GM21528 (cell line): ENCODE data around the gene BCKDHB.
"Not testable (repeated sequence)": the region's sequence is repeated elsewhere in the genome, so short reads cannot be mapped to it uniquely, and the experiment has no call there.

Experiments used
- ATAC-seq: cut with Tn5 transposase; IDR thresholded peaks from one replicate; pipeline ENCODE4 v1.9.1; 2021; ENCODE audit warnings: mild to moderate bottlenecking, moderate library complexity; ENCODE audit not compliant: unreplicated experiment, low FRiP score

BCKDHB gene

GRCh38 chr6:80106418-80107235 lies at the start of gene BCKDHB:
Gene BCKDHB (plus strand): TSS chr6:80106671. CDS start chr6:80106694, 23 bp downstream.
- ATAC-seq, result peak; percentile 99

DNA sequence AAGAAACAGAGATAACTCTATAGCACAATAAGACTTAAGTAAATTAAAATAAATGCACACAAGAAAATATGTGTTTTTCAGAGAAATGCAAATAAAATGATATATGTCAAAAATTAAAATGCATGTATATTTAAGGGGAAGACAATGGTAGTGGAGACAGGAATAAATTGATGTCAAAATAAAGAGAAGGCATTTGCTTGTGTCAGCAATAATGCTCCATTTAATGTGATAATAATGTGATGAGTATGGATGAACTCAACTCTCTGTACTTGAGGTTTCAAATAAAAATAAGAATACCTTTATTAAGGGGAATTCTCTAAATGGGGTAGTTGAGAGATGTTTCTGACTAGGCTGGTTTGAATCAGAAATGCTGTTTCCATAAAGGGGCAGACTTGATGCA lies 45.7 kb upstream of the BCKDHB start:
- ATAC-seq, result no peak

GRCh38 chr6:80068146-80068545 lies 38.3 kb upstream of the BCKDHB start:
- ATAC-seq, result not testable (repeated sequence)

GRCh38 chr6:80070431-80070830 lies 36.0 kb upstream of the BCKDHB start:
- ATAC-seq, result not testable (repeated sequence)

DNA sequence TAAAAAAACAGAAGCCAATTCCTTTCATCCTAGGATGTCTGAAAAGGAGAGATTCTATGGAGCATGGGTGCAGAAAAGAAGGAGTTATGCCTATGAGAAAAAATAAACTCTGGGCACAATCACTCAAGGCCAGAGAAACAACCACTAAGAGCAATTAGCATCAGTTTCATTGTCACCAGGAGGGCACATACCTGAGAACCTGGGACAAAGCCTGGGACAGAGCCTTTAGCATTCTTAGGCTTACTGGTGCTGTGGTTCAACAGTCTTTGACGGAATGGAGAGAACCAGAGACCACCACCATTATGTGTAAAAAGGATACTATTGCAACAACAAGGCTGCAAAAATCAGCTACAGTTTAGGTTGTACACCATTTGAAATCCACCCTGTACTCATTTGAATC lies 29.4 kb upstream of the BCKDHB start:
- ATAC-seq, result no peak

DNA sequence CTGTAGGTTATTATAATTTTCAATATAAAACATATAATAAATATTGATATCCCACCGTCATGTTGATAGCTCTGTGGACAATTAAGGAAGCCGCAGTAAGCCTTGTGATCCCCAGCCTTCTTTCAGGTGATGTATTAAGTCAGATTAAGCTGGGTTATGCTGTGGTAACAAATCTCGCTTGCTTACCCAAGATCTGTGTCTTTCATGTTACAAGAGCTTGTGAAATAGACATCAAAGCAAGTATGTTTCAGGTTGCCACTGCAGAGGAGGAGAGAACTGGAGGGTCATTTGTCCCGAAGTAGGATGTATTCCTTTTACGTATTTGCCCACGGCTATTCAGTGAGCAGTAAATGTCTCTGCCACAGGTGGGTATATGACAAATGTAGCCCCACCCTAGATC lies 17.8 kb upstream of the BCKDHB start:
- no peak for ATAC-seq

- no peak for ATAC-seq
These were observed 15.0 kb upstream of the BCKDHB start for GRCh38 chr6:80091506-80091905.

GRCh38 chr6:80094017-80094416 lies 12.5 kb upstream of the BCKDHB start:
- ATAC-seq, result no peak

DNA sequence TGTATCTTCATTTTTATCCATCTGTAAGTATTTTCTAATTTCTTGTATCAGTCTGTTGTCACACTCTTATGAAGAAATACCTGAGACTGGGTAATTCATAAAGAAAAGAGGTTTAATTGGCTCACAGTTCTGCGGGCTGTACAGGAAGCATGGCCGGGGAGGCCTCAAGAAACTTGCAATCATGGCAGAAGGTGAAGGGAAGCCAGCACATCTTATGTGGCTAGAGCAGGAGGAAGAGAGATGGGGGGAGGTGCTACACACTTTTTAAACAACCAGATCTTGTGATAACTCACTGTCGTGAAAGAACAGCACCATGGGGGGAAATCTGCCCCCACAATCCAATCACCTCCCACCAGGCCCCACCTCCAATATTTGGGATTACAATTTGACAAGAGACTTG lies 10.9 kb upstream of the BCKDHB start:
- ATAC-seq, result no peak

DNA sequence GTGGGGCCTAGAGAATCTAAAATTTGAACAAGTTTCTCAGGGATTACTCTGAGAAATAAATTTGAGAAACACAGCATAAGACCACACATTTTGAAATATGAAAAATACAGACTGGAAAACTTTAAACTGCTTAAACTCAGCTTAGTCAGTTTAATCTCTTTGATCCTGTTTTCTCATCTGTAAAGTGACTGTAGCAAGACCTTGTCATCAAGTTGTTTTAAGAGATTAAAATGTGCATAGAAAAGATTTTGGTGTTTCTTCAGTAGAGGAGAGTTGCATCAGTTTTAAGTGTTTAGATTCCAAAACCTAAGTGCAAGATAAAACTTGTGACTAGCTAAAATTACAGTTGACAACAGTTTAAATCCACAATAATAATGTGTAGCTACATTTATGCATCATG lies 8.1 kb upstream of the BCKDHB start:
- no peak for ATAC-seq

DNA sequence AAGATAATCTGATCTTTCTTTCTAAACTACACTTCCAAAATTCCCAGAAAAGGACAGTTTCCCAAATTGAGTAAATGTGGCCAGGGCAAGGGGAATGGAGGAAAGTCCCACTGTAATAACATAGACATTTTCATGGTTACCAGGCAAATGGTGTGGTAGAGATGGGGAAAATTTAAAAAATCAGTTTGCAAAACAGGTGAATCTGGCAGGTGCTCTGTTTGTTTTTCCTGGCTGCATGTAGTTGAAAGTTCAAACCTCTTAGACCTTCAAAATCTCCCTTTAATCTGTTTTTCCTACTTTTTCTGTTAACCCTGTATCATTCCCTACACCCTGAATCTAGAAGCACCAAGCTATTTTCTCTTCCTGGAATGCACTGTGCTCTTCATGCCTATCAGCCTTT lies 2.0 kb upstream of the BCKDHB start:
- ATAC-seq, result no peak

DNA sequence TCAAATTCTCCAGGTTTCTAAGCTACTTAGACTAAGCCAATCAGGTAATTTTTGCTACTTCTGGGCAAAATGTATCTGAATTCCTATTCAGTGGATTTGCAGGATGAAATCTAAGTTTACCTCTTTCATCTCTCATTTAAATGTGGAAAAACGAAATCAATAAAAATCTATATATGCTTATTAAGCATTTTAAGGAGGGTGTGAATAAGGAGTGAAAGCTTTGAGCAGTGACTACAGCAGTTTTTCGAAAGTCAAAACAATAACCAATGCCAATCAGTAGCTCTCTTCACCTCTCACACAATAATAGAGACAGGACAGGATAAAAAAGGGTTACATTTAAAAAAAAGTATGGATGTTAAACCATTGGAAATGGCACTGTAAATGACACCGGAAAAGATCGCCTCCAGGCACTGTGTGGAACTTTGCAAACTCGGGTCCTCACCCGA lies 476 bp upstream of the BCKDHB start:
- peak; percentile 29 for ATAC-seq

DNA sequence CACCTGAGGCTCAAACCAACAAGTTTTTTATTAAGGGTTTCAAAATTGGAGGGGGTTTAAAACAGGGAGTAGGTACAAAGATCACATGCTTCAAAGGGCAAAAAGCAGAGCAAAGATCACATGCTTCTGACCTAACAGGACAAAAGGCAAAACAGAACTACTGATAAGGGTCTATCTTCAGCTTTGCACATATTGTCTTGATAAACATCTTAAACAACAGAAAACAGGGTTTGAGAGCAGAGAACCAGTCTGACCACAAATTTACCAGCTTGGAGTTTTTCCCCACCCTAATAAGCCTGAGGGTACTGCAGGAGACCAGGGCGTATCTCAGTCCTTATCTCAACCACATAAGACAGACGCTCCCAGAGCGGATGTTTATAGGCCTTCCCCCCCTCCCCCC lies 16.1 kb downstream of the BCKDHB start:
- ATAC-seq, result not testable (repeated sequence)

DNA sequence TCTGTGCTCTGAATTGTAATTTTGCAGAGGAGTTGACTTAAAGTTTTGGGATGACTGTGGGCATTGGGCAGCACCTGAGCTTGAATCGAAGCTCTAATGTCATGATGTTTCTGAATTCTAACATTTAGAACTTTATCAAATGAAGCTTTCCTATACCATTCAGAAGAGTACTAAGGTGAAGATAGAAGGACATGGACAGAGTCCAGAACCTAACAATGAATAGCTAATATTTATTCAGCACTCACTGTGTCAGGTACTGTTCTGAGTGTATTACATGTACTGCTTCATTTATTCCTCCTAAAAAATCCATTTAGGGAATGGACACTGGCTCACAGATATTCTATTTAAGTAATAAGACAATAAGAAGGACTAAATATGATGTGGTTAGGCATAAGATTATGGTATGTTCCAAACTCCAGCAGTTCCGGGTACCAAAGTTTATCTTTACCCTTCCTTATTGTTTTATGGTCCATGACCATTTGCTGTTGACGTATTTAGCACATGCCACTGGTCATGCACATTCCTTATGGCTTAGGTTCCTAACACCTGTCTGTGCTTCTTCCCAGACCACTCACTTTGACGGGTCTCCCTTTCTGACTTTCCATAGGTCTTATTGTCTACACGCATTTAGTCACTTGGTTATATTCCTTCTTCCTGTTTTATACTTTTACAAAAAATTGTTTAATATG lies 20.3 kb downstream of the BCKDHB start:
- ATAC-seq, result no peak

GRCh38 chr6:80129485-80129884 lies 23.0 kb downstream of the BCKDHB start:
- ATAC-seq, result no peak

GRCh38 chr6:80133020-80133419 lies 26.5 kb downstream of the BCKDHB start:
- ATAC-seq, result no peak

DNA sequence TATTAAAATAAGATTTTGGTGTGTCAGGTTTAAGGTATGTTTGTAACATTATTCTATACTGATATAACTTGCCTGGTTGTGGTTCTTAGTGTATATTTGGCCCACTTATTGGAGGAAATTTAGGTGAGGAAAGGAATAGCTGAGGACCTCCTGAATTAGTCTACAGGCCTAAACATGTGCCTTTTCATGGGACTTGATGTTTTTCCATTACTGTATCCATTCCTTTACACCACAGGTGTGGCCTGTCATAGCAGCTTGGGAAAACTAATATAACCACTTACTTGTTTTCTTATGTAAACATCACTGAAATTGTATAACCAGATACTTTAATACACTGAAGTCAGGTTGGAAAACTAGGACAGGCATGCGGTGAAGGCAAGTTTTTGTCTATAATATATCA lies 27.6 kb downstream of the BCKDHB start:
- no peak for ATAC-seq

GRCh38 chr6:80142586-80142985 lies 36.1 kb downstream of the BCKDHB start:
- no peak for ATAC-seq

DNA sequence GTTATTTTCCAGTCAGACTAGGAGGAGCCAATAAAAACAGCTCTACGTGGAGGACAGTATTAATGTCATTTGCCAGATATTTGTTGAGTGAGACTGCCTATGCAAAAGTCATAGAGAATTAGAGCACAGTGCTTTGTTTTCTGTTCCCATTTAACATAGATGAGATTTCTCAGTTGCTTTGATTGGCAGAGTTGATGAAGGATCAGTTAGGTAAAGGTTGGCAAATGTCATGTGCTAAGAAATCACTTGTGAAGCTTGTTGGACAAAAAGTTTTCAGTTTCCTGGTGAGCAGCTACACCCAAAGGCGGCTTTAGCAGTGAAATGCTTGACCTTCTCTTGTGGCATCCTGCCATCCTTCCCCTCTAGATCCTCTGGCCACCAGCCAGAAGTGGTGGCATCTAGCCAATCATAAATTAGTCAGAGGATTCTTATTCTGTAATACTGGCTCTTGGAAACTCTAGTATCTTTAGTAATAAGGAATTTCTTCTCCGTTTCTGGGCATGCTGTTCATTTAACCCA lies 37.0 kb downstream of the BCKDHB start:
- ATAC-seq, result no peak

GRCh38 chr6:80144753-80145315 lies 38.4 kb downstream of the BCKDHB start:
- ATAC-seq, result no peak

DNA sequence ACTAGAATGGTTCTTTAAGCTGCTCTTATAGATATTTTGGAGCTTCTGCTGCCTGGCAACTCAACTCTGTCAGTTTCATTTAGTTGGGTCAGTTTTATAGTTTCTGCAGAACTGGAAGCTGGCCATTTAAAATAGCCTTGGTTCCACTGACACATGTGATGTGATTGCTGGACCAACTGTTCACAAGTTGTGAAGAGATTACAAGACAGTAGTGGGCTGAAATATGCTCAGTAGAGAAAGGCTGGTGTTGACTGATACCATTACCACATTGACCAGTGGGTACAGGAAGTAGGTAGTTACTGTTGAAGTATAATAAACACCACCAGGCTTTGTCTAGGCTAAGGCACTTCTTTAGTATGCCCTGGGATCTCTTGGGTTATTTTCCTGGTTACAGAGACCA lies 39.0 kb downstream of the BCKDHB start:
- ATAC-seq, result peak; percentile 59
